ENCODE data around the gene DNM2. TPM values are rescaled to one million over a fixed set of nuclear protein-coding genes. Genes with fewer than 3 reads are reported as not detected.

DNM2 gene
- total and polyA plus RNA-seq, 10 of the 15 experiments (the other 5 are each of a cell fraction or from before 2014, with no cell fraction given) = 1.2 to 146 (median 68.9) TPM

GRCh38 chr19:10695401-10696398 lies 22.2 kb upstream of the DNM2 start (continued):
- TF ChIP-seq ZNF274 (IDR thresholded peaks at IDR 0.05; ENCODE audit: insufficient read depth, insufficient read length) = no peak
- no peak for TF ChIP-seq NR2F1 (conservative IDR thresholded peaks at IDR 0.05)
- no peak for TF ChIP-seq USF1 (IDR thresholded peaks at IDR 0.05; ENCODE audit: borderline replicate concordance, extremely low read length, insufficient read depth, low read depth, low read length)
- no peak for TF ChIP-seq JUNB (IDR thresholded peaks at IDR 0.05)
- TF ChIP-seq MYB (IDR thresholded peaks at IDR 0.05; ENCODE audit: borderline replicate concordance, low read depth, low read length) = no peak
- no peak for TF ChIP-seq JUND (IDR thresholded peaks at IDR 0.05; ENCODE audit: low read depth, low read length)
- no peak for TF ChIP-seq USF2 (IDR thresholded peaks at IDR 0.05; ENCODE audit: borderline replicate concordance, low read depth, low read length)
- TF ChIP-seq STAT1 (conservative IDR thresholded peaks at IDR 0.05) = no peak
- TF ChIP-seq SMAD5 (IDR thresholded peaks at IDR 0.05; ENCODE audit: low read depth) = no peak
